Cerebellar nuclear complex (tissue), 1 donor: ENCODE data around the gene PLPPR1.

Experiments used
- DNase-seq, 2 experiments: peaks; one replicate each; lab custom pipeline; 2025; lab: John Stamatoyannopoulos, UW

PLPPR1 gene

GRCh38 chr9:101342595-101342994, 314.1 kb downstream of the PLPPR1 start:
- no peak for DNase-seq

DNA sequence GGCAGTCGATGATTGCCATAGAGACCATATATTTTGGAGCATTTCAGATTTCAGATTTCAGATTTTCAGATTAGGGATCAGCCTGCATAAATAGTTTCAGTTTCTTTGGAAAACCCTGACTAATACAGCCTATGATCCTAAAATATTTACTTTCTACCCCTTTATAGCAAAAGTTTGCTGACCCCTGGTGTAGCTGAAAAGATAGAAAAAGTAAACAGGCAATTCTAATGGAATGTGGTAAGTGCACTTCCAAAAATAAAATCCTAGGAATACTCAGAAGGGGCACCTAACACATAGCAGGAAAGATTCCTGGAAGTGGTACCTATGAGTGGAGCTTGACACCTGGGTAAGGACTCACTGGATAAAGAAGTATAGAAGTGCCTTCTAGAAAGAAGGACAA, 321.8 kb downstream of the PLPPR1 start:
- no peak for DNase-seq

DNA sequence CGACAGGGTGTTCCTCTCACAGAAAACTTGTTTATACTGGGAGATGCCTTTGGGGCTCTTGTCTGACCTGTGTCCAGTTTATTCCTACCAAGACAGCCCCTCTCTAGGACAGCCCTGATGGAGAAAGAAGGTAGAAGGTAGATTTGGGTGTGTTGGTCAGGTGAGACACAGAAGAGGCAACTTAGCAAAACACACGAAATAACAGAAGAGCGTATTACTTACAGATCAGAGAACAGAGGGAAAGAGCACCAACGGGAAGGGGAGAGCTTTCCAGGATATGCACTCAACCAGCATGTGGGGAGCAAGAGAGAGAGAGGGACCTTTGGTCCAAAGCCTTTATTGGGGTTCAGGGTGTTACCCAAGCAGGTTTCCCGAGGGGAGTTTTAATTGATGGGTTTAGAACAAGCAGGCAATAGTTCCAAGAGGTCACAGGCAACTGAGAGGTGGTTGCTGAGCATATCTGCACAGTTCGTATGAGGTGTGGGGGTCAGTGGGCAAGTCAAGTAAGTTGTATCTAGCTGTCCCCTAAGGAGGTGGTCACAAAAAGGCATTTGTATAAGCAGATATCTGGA, 324.5 kb downstream of the PLPPR1 start:
- no peak for DNase-seq

- DNase-seq, result no peak
Observed at GRCh38 chr9:101353683-101354082, 325.2 kb downstream of the PLPPR1 start.

DNA sequence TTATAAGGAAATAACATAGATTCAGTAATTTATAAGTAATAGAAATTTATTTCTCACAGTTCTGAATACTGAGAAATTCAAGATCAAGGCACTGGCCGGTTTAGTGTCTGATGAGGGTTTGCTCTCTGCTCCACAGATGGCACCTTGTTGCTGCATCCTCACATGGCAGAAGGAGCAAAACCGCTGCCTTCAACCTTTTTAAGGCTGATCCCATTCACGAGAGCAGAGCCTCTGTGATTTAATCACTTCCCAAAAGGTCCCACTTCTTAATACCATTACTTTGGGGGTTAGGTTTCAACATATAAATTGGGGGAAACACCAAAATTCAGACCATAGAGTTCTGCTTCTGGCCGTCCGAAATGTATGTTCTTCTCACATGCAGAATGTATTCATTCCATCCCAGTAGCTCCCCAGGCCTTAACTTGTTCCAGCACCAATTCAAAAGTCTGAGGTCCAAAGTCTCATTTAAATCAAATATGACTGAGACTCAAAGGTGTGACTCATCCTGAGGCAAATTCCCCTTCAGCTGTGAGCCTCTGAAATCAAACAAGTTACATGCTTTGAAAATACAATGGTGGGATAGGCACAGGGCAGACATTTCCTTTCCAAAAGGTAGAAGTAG, 325.7 kb downstream of the PLPPR1 start:
- DNase-seq, result no peak

DNA sequence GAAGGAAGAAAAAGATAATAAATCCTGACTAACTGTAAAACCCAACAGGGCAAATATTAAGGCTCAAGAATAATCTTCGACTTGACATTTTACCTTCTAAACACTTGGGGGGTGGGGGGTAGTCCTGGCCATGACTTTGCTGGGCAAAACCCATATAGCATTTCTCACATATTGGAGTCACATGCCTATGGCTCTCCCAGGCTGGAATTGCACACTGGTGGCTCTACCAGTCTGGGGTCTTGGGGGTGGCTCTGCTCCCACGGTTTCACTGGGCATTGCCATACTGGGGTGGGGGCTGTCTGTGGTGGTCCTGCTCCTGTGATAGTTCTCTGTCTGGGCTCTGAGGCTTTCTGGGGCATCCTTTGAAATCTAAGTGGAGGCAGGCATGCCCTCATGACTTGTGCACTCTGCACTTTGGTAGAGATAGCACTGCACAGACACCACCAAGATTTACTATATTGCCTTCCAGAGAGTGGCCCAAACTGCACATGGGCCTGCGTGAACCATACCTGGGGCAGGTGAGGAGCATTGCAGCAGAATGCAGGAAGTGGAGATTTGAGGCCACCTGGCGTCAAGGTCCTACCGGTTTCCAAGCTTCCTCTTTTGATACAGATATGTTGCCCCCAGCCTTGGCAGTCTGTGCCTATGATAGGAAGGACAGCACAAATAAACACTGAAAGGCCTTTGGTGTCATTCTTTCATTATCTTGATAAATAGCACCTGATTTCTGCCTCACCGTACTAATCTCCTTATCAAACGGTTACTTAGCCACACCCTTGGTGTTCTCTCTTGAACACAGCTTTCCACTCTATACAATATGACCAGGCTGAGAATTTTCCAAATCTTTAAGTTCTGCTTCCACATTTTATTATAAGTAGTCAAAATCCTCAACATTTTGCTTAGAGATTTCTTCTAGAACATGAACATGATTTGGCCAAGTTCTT, 326.5 kb downstream of the PLPPR1 start:
- DNase-seq, result no peak

DNA sequence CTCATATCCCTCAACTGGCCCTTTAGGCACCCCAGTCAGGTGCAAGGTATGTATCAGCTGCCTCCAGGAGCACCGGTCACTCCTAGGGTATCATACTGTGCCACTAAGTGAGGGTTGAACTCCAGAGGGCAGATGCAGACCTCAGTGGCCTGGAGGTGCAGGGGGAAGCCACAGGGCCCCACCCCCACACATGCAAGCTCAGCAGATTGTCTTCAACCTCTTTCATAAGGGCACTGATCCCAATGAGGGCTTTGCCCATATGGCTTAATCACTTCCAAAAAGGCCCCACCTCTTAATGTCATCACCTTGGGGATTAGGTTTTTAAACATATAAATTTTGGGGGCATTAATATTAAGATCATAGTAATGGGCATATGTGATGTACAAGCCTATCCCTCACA, 328.1 kb downstream of the PLPPR1 start:
- DNase-seq, result no peak

- DNase-seq, result no peak
Observed at GRCh38 chr9:101359679-101360078, 331.2 kb downstream of the PLPPR1 start.

- no peak for DNase-seq
Observed at GRCh38 chr9:101360647-101361046, 332.1 kb downstream of the PLPPR1 start.

GRCh38 chr9:101362450-101362849, 333.9 kb downstream of the PLPPR1 start:
- no peak for DNase-seq

DNA sequence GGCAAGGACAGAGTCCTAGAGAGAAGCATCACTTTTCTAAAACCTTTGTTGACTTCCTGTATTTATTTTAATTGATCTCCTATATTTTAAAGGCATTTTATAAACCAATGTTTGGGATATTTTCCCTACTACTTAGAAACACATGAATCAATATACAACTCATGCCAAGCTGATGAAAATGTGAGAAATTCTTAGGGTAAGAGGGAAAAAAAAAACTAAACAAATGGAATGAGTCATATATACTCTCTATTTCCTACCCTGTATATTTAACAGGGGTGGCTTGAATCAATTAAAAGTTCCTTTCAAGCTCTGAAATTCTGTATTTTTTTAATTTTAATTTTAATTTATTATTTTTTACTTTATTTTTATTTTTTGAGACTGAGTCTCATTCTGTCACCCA, 336.7 kb downstream of the PLPPR1 start:
- DNase-seq, result no peak

DNA sequence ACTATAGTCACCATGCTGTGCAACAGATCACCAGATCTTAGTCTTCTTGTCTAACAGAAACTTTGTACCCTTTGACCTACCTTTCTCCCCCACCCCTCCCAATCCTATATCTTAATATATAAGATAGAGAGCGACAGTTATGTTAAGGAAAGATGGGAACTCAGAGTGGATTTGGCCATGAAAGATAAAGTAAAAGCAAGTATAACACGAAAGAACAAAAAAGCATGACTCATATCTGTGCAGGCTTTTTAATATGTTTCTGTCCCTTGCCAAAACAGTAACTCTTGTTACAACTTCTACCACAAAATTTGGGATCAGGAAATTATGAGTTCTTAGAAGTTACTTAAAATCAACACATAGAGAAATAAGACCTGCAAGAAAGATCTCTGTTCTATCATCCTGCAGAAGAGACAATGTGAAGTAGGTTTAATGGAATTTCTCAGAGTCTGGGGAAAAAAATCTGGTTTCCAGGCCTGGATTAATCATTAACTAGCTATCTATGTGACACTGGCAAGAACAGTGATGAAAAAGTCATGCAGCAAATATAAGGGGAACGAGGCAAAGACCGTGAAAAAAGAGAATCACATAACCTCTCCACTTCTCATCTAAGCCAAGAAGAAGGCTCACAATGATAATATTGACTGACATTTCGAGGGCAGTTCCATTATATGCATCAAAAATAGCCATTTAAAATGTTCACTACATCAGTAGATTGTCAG, 337.7 kb downstream of the PLPPR1 start:
- no peak for DNase-seq

- no peak for DNase-seq
Observed at GRCh38 chr9:101367323-101367722, 338.8 kb downstream of the PLPPR1 start.

DNA sequence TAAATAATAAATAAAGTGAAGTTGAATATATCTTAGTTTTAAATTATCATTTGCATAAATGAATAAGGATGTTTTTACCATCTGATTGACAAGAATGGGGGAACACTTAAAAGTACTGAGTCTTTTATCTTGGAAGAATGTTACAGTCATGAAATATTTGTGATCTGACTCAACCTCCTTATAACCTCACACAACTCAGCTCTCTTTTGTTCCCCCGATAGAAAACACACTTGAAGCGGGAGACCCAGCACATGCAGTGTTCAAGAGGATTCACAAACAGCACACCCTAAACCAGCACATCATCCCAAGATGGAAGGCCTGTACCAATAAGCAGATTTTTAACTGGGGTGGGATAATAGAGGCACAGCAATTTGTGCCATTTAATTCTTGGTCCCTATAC, 340.8 kb downstream of the PLPPR1 start:
- DNase-seq, result no peak

- DNase-seq, result no peak
Observed at GRCh38 chr9:101369884-101370531, 341.5 kb downstream of the PLPPR1 start.

- no peak for DNase-seq
Observed at GRCh38 chr9:101371813-101372212, 343.3 kb downstream of the PLPPR1 start.

DNA sequence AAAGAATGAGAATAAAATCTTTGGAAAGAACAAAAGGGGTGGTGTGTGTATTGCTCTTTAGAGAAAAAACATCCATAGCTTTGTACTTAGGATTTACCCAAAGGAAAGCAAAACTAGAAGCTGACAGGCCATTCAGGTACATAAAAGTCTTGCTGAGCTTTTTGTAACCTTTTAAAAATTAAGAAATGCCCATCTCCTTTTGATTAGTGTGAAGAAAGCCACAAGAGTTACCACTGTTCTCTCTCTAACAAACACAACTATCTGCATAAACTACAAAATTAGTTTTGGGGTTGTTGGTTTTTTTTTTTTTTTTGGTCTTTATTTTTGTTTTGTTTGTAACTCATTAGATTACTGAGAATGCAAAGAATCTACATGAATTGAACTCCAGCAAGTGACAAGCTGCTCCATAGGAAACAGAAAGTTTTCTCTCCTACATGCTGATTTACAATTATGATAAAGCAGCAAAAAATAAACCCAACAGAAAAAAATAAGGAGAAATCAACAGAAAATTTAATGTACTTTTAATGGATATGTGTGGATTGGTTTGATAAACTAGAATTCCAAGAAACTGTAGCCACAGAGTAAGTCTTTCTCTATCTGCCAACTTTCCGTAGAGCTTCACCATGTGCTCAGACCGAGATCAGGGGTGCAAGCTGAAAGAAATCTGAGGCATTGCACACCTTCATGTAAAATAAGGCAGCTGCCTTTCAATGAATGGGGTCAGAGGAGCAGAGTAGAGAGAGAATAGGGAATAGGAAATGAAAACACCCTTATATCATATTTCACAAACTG, 344.0 kb downstream of the PLPPR1 start:
- DNase-seq, result no peak
